Measurements from ENCODE around the gene KANK3.
"Not testable (repeated sequence)": the region's sequence is repeated elsewhere in the genome, so short reads cannot be mapped to it uniquely, and the experiment has no call there.

Gene KANK3

GRCh38 chr19:8388612-8388958 is 45.5 kb upstream of the KANK3 start:
- Histone ChIP-seq H3K27me3 (replicated peaks) (no peaks in the 10 kb centered on the region), H3K27ac (no peak overlapping the region), H3K36me3 (replicated peaks) (no peaks in the 10 kb centered on the region), H3K4me3 (ENCODE audit: low read depth, low read length) (no peak overlapping the region)
- in situ Hi-C loops (cut with HindIII; ENCODE audit: low pct_ligation_motif_present, low sequenced_read_pairs), result no loop called here
- TF ChIP-seq CTCF (IDR thresholded peaks at IDR 0.05; ENCODE audit: low read depth, low read length, missing control alignments), result no peak
- DNase-seq, result no peak

GRCh38 chr19:8387688-8388611 is 44.9 kb upstream of the KANK3 start:
- Histone ChIP-seq H3K27me3 (replicated peaks) (no peaks in the 10 kb centered on the region), H3K36me3 (replicated peaks) (no peaks in the 10 kb centered on the region), H3K4me3 (ENCODE audit: low read depth, low read length) (no peak overlapping the region), H3K27ac (no peak overlapping the region)
- no peak for TF ChIP-seq CTCF (IDR thresholded peaks at IDR 0.05; ENCODE audit: low read depth, low read length, missing control alignments)
- in situ Hi-C loops (cut with HindIII; ENCODE audit: low pct_ligation_motif_present, low sequenced_read_pairs), result no loop called here
- no peak for DNase-seq

- TF ChIP-seq CTCF (IDR thresholded peaks at IDR 0.05; ENCODE audit: low read depth, low read length, missing control alignments), result no peak
These were observed 43.9 kb upstream of the KANK3 start for GRCh38 chr19:8386990-8387389.

GRCh38 chr19:8386419-8386818 is 43.4 kb upstream of the KANK3 start:
- H3K36me3 ChIP-seq (replicated peaks); H3K4me3 ChIP-seq (ENCODE audit: low read depth, low read length); in situ Hi-C loops (cut with HindIII; ENCODE audit: low pct_ligation_motif_present, low sequenced_read_pairs); DNase-seq; H3K27me3 ChIP-seq (replicated peaks); H3K27ac ChIP-seq: not testable (repeated sequence)

More at GRCh38 chr19:8386990-8387389, 43.9 kb upstream of the KANK3 start:
- DNase-seq, result no peak
- Histone ChIP-seq H3K27ac (no peak overlapping the region), H3K27me3 (replicated peaks) (no peaks in the 10 kb centered on the region), H3K4me3 (ENCODE audit: low read depth, low read length) (no peak overlapping the region), H3K36me3 (replicated peaks) (no peaks in the 10 kb centered on the region)
- in situ Hi-C loops (cut with HindIII; ENCODE audit: low pct_ligation_motif_present, low sequenced_read_pairs), result no loop called here

- H3K27ac ChIP-seq; H3K4me3 ChIP-seq (ENCODE audit: low read depth, low read length); H3K36me3 ChIP-seq (replicated peaks); in situ Hi-C loops (cut with HindIII; ENCODE audit: low pct_ligation_motif_present, low sequenced_read_pairs); H3K27me3 ChIP-seq (replicated peaks); DNase-seq: not testable (repeated sequence)
These were observed 42.5 kb upstream of the KANK3 start for GRCh38 chr19:8385566-8385965.

GRCh38 chr19:8385103-8385502 is 42.0 kb upstream of the KANK3 start:
- H3K36me3 ChIP-seq (replicated peaks); H3K27me3 ChIP-seq (replicated peaks); H3K27ac ChIP-seq; in situ Hi-C loops (cut with HindIII; ENCODE audit: low pct_ligation_motif_present, low sequenced_read_pairs); DNase-seq; H3K4me3 ChIP-seq (ENCODE audit: low read depth, low read length): not testable (repeated sequence)

GRCh38 chr19:8384569-8384968 is 41.5 kb upstream of the KANK3 start:
- H3K27me3 ChIP-seq (replicated peaks); H3K4me3 ChIP-seq (ENCODE audit: low read depth, low read length); DNase-seq; H3K27ac ChIP-seq; in situ Hi-C loops (cut with HindIII; ENCODE audit: low pct_ligation_motif_present, low sequenced_read_pairs); H3K36me3 ChIP-seq (replicated peaks): not testable (repeated sequence)

GRCh38 chr19:8379156-8379891 is 36.3 kb upstream of the KANK3 start:
- DNase-seq; H3K4me3 ChIP-seq (ENCODE audit: low read depth, low read length); in situ Hi-C loops (cut with HindIII; ENCODE audit: low pct_ligation_motif_present, low sequenced_read_pairs); H3K27ac ChIP-seq; H3K27me3 ChIP-seq (replicated peaks); H3K36me3 ChIP-seq (replicated peaks): not testable (repeated sequence)
